ENCODE results near the gene TLR7. TPM values are rescaled to one million over a fixed set of nuclear protein-coding genes. Genes with fewer than 3 reads are reported as not detected.

TLR7 gene
- total RNA-seq, 1 experiment from 2014 or later = not detected

DNA sequence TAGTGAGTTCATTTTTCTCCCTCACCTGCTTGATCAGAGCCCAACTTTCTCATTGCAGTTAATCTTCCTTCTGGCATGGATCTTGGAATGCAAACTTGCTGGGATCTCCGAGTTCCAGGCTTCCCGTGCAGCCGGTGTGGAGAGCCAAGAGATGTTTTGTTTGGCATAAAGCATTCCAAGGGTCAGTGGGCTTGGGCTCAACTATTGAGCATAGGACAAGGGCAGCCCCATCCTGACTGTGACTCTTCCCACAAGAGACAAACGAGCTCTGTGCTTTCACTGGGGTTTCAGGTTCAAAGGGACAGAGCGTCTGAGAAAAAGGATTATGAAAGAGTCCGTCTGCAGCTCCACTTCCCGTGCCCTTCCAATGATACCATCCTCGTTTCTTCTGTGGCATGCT, 10.5 kb downstream of the TLR7 start:
- no peak overlapping the region for H3K14ac ChIP-seq (ENCODE audit: insufficient read depth, low read length)
- no peaks in the 10 kb centered on the region for H4K20me1 ChIP-seq (ENCODE audit: control insufficient read depth, insufficient read depth, insufficient read length)
- no peaks in the 10 kb centered on the region for H3K23me2 ChIP-seq (ENCODE audit: insufficient read length, low read depth, low read length, poor library complexity, severe bottlenecking)
- no peak overlapping the region for H4K8ac ChIP-seq (replicated peaks; ENCODE audit: insufficient read length, low read depth, low read length)
- H3K27ac Mint-ChIP-seq = no peak overlapping the region
- no peak overlapping the region for H2AFZ ChIP-seq (ENCODE audit: low read length)
- H3K36me3 Mint-ChIP-seq (ENCODE audit: insufficient read depth in 1 of 3, low read depth in 3 of 3) = no peaks in the 10 kb centered on the region; a peak in 1 of 7 replicates
- no peaks in the 10 kb centered on the region for H3K79me1 ChIP-seq (ENCODE audit: insufficient read depth, low read depth, low read length, poor library complexity, severe bottlenecking)
- no CpG with 5 or more reads among the region's 8 CpGs for WGBS (ENCODE audit: extremely low coverage, insufficient read length, low lambda C conversion rate)
- no peaks in the 10 kb centered on the region for H3K4me1 ChIP-seq (ENCODE audit: insufficient read depth, low read length)
- no peak overlapping the region for H3K4me2 ChIP-seq (ENCODE audit: insufficient read depth, insufficient read length, low read length)
- H3K4me1 Mint-ChIP-seq = peaks cover 5 to 6% of the 10 kb centered on the region in 2 experiments
- H3K27ac ChIP-seq (ENCODE audit: insufficient read length, low read depth, low read length) = no peak overlapping the region
- H3T11ph ChIP-seq (ENCODE audit: low read length) = no peak overlapping the region
- no peak overlapping the region for H2BK120ac ChIP-seq (ENCODE audit: low read depth, low read length, poor library complexity, severe bottlenecking)
- no peak overlapping the region for H2BK15ac ChIP-seq (ENCODE audit: low read depth, low read length)
- no peak overlapping the region for H2BK20ac ChIP-seq (ENCODE audit: low read depth, low read length, poor library complexity, severe bottlenecking)
- no peak overlapping the region for H2BK5ac ChIP-seq (ENCODE audit: insufficient read length, low read length)
- no peak overlapping the region for H4K5ac ChIP-seq (ENCODE audit: insufficient read length, low read depth, low read length)
- no peaks in the 10 kb centered on the region for H3K27me3 Mint-ChIP-seq (ENCODE audit: low read depth)
- peaks cover 55 to 56% of the 10 kb centered on the region in 2 experiments for H3K9me3 Mint-ChIP-seq
- H3K79me2 ChIP-seq (ENCODE audit: insufficient read depth, low read length) = no peaks in the 10 kb centered on the region
- H3K9me3 ChIP-seq (ENCODE audit: control insufficient read depth, low read depth, low read length) = no peaks in the 10 kb centered on the region
- no peak for DNase-seq
- H3K23ac ChIP-seq (ENCODE audit: insufficient read length, low read depth, low read length) = no peak overlapping the region
- TF ChIP-seq, protein P1, sequence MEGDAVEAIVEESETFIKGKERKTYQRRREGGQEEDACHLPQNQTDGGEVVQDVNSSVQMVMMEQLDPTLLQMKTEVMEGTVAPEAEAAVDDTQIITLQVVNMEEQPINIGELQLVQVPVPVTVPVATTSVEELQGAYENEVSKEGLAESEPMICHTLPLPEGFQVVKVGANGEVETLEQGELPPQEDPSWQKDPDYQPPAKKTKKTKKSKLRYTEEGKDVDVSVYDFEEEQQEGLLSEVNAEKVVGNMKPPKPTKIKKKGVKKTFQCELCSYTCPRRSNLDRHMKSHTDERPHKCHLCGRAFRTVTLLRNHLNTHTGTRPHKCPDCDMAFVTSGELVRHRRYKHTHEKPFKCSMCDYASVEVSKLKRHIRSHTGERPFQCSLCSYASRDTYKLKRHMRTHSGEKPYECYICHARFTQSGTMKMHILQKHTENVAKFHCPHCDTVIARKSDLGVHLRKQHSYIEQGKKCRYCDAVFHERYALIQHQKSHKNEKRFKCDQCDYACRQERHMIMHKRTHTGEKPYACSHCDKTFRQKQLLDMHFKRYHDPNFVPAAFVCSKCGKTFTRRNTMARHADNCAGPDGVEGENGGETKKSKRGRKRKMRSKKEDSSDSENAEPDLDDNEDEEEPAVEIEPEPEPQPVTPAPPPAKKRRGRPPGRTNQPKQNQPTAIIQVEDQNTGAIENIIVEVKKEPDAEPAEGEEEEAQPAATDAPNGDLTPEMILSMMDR (conservative IDR thresholded peaks at IDR 0.05) = no peak
- no peak overlapping the region for H2AK5ac ChIP-seq (ENCODE audit: insufficient read length, low read length)
- H4K91ac ChIP-seq (ENCODE audit: insufficient read length, low read depth, low read length) = no peak overlapping the region
- H2BK12ac ChIP-seq (ENCODE audit: insufficient read length, low read depth, low read length) = no peak overlapping the region
- H3K27me3 ChIP-seq (ENCODE audit: insufficient read depth, low read length) = no peaks in the 10 kb centered on the region; the same call in 1 of the 2 replicates
- H3K9ac ChIP-seq (ENCODE audit: extremely low read depth, insufficient read length, low read length) = no peak overlapping the region
- H3K56ac ChIP-seq (ENCODE audit: insufficient read length, low read depth, low read length) = no peak overlapping the region
- no peak overlapping the region for H3K18ac ChIP-seq (ENCODE audit: insufficient read length, low read depth, low read length)
- H3K4me3 Mint-ChIP-seq = no peak overlapping the region
- H3K4ac ChIP-seq (ENCODE audit: low read depth, low read length) = no peak overlapping the region
